HEK293 (cell line): ENCODE results near the gene KLHL8.

Experiments
- CTCF ChIA-PET: fragments of 350-600 bp; formaldehyde crosslinking; extraction: SDS; loops from one replicate; lab custom pipeline; 2021; ENCODE audit warnings: antibody characterized with exemption; lab: Yijun Ruan, JAX
- POLR2A ChIA-PET: fragments of 300-600 bp; formaldehyde crosslinking; extraction: SDS; loops from one replicate; lab custom pipeline; 2020; ENCODE audit warnings: antibody characterized with exemption, inconsistent platforms; lab: Yijun Ruan, JAX
- H3K27ac ChIP-seq: fragments of 200-500 bp; sonication (Bioruptor generic); 2 replicates; pipeline ENCODE4 v1.5.1; 2014; ENCODE audit warnings: low read depth, low read length, control low read depth, inconsistent platforms; ENCODE audit errors: extremely low read depth
- H3K36me3 ChIP-seq, 2 experiments: fragments of 200-500 bp in 1 of 2; sonication (Bioruptor generic) in 1 of 2; 1 replicate in 1 of 2; 2 replicates in 1 of 2; pipeline ENCODE4 v1.5.1; 2014 to 2017; ENCODE audit warnings: inconsistent platforms in 2 of 2, low read length in 2 of 2; ENCODE audit not compliant: control insufficient read depth in 2 of 2, insufficient read depth in 1 of 2
- H3K4me1 ChIP-seq: fragments of 200-500 bp; sonication (Bioruptor generic); 2 replicates; pipeline ENCODE4 v1.5.1; 2014; ENCODE audit warnings: mild to moderate bottlenecking, low read length, inconsistent platforms; ENCODE audit not compliant: control insufficient read depth, insufficient read depth
- H3K4me3 ChIP-seq: 2 replicates; pipeline ENCODE4 v1.5.1; 2011; ENCODE audit warnings: low read depth, mild to moderate bottlenecking, control low read depth, low read length, moderate library complexity
- H3K9me3 ChIP-seq: fragments of 200-500 bp; sonication (Bioruptor generic); 2 replicates; pipeline ENCODE4 v1.5.1; 2014; ENCODE audit warnings: low read depth, low read length, inconsistent platforms; ENCODE audit not compliant: control insufficient read depth, insufficient read depth
- CTCF ChIP-seq: fragments of 450-650 bp; formaldehyde crosslinking; IDR thresholded peaks from 2 replicates; pipeline ENCODE4 v1.5.1; 2016; ENCODE audit warnings: missing biosample characterization, missing genetic modification characterization
- GFI1B ChIP-seq: fragments of 450-650 bp; formaldehyde crosslinking; IDR thresholded peaks from 2 replicates; pipeline ENCODE4 v1.5.1; 2016; ENCODE audit warnings: missing biosample characterization, missing genetic modification characterization
- GLI4 ChIP-seq: fragments of 450-650 bp; formaldehyde crosslinking; IDR thresholded peaks from 2 replicates; pipeline ENCODE4 v1.5.1; 2016; ENCODE audit warnings: missing biosample characterization, missing genetic modification characterization
- MZF1 ChIP-seq: fragments of 450-650 bp; formaldehyde crosslinking; IDR thresholded peaks from 2 replicates; pipeline ENCODE4 v1.5.1; 2017; ENCODE audit warnings: missing biosample characterization, missing genetic modification characterization, borderline replicate concordance
- PRDM6 ChIP-seq: fragments of 450-650 bp; formaldehyde crosslinking; IDR thresholded peaks from 2 replicates; pipeline ENCODE4 v1.5.1; 2017; ENCODE audit warnings: missing biosample characterization, missing genetic modification characterization
- REST ChIP-seq: fragments of 450-650 bp; formaldehyde crosslinking; IDR thresholded peaks from 2 replicates; pipeline ENCODE4 v1.5.1; 2016; ENCODE audit warnings: missing biosample characterization, missing genetic modification characterization
- SALL2 ChIP-seq: fragments of 450-650 bp; formaldehyde crosslinking; IDR thresholded peaks from 2 replicates; pipeline ENCODE4 v1.5.0; 2017; ENCODE audit warnings: missing biosample characterization, mild to moderate bottlenecking, missing genetic modification characterization, borderline replicate concordance
- SP7 ChIP-seq: fragments of 450-650 bp; formaldehyde crosslinking; IDR thresholded peaks from 2 replicates; pipeline ENCODE4 v1.5.1; 2016; ENCODE audit warnings: missing biosample characterization, missing genetic modification characterization
- WT1 ChIP-seq: fragments of 450-650 bp; formaldehyde crosslinking; IDR thresholded peaks from 2 replicates; pipeline ENCODE4 v1.5.1; 2016; ENCODE audit warnings: missing biosample characterization, missing genetic modification characterization
- ZBTB10 ChIP-seq: fragments of 450-650 bp; formaldehyde crosslinking; IDR thresholded peaks from 2 replicates; pipeline ENCODE4 v1.5.1; 2016; ENCODE audit warnings: missing biosample characterization, missing genetic modification characterization
- ZBTB17 ChIP-seq: fragments of 450-650 bp; formaldehyde crosslinking; IDR thresholded peaks from 2 replicates; pipeline ENCODE4 v1.5.1; 2016; ENCODE audit warnings: missing biosample characterization, missing genetic modification characterization
- ZFHX2 ChIP-seq: fragments of 450-650 bp; formaldehyde crosslinking; conservative IDR thresholded peaks from 2 replicates; pipeline ENCODE4 v1.5.1; 2016; ENCODE audit warnings: missing biosample characterization, missing genetic modification characterization
- ZFP37 ChIP-seq: fragments of 450-650 bp; formaldehyde crosslinking; IDR thresholded peaks from 2 replicates; pipeline ENCODE4 v1.5.1; 2016; ENCODE audit warnings: missing biosample characterization, missing genetic modification characterization
- ZFP69B ChIP-seq: fragments of 450-650 bp; formaldehyde crosslinking; IDR thresholded peaks from 2 replicates; pipeline ENCODE4 v1.5.1; 2016; ENCODE audit warnings: missing biosample characterization, missing genetic modification characterization
- ZNF133 ChIP-seq: fragments of 450-650 bp; formaldehyde crosslinking; IDR thresholded peaks from 2 replicates; pipeline ENCODE4 v1.5.1; 2016; ENCODE audit warnings: missing biosample characterization, missing genetic modification characterization
- ZNF138 ChIP-seq: fragments of 450-650 bp; formaldehyde crosslinking; IDR thresholded peaks from 2 replicates; pipeline ENCODE4 v1.5.1; 2016; ENCODE audit warnings: missing biosample characterization, missing genetic modification characterization, borderline replicate concordance
- ZNF155 ChIP-seq: fragments of 450-650 bp; formaldehyde crosslinking; IDR thresholded peaks from 2 replicates; pipeline ENCODE4 v1.5.1; 2016; ENCODE audit warnings: missing biosample characterization, missing genetic modification characterization
- ZNF175 ChIP-seq: fragments of 450-650 bp; formaldehyde crosslinking; IDR thresholded peaks from 2 replicates; pipeline ENCODE4 v1.5.1; 2016; ENCODE audit warnings: missing biosample characterization, missing genetic modification characterization
- ZNF223 ChIP-seq: fragments of 450-650 bp; formaldehyde crosslinking; IDR thresholded peaks from 2 replicates; pipeline ENCODE4 v1.5.1; 2016; ENCODE audit warnings: missing biosample characterization, missing genetic modification characterization
- ZNF274 ChIP-seq, 2 experiments: fragments of 200-500 bp in 1 of 2; fragments of 450-650 bp in 1 of 2; sonication (Bioruptor generic) in 1 of 2; formaldehyde crosslinking in 1 of 2; IDR thresholded peaks; 2 replicates each; pipeline versions ENCODE4 v1.5.1 to v1.6.1; 2014 to 2016; ENCODE audit warnings: borderline replicate concordance in 1 of 2, inconsistent platforms in 1 of 2, low read length in 1 of 2, missing biosample characterization in 1 of 2, missing genetic modification characterization in 1 of 2
- ZNF324 ChIP-seq: fragments of 450-650 bp; formaldehyde crosslinking; IDR thresholded peaks from 2 replicates; pipeline ENCODE4 v1.5.1; 2016; ENCODE audit warnings: missing biosample characterization, missing genetic modification characterization
- ZNF548 ChIP-seq: fragments of 450-650 bp; formaldehyde crosslinking; IDR thresholded peaks from 2 replicates; pipeline ENCODE4 v1.5.1; 2016; ENCODE audit warnings: missing biosample characterization, missing genetic modification characterization
- ZNF596 ChIP-seq: fragments of 450-650 bp; IDR thresholded peaks from 2 replicates; pipeline ENCODE4 v1.5.0; 2018; ENCODE audit warnings: missing biosample characterization, mild to moderate bottlenecking, missing genetic modification characterization, moderate library complexity
- ZNF664 ChIP-seq: fragments of 450-650 bp; formaldehyde crosslinking; IDR thresholded peaks from 2 replicates; pipeline ENCODE4 v1.5.1; 2016; ENCODE audit warnings: missing biosample characterization, missing genetic modification characterization
- ZNF776 ChIP-seq: fragments of 450-650 bp; formaldehyde crosslinking; IDR thresholded peaks from 2 replicates; pipeline ENCODE4 v1.5.0; 2017; ENCODE audit warnings: missing biosample characterization, missing genetic modification characterization, borderline replicate concordance
- ZNF792 ChIP-seq: fragments of 450-650 bp; formaldehyde crosslinking; IDR thresholded peaks from 2 replicates; pipeline ENCODE4 v1.5.1; 2016; ENCODE audit warnings: missing biosample characterization, missing genetic modification characterization

The KLHL8 gene

GRCh38 chr4:87209696-87210095, 10.7 kb downstream of the KLHL8 start (continued):
- TF ChIP-seq PRDM6 (tag by site-specific recombination) = no peak
- no peak for TF ChIP-seq ZNF274 (IDR thresholded peaks at IDR 0.05; ENCODE audit: low read length)
- no peak for TF ChIP-seq ZNF274 (tag by site-specific recombination; IDR thresholded peaks at IDR 0.05; ENCODE audit: borderline replicate concordance)
- no peak for TF ChIP-seq ZNF792 (tag by site-specific recombination)
- TF ChIP-seq ZNF776 = no peak
- TF ChIP-seq ZFP69B (tag by site-specific recombination) = no peak
- TF ChIP-seq ZNF324 = no peak
- TF ChIP-seq ZNF664 (tag by site-specific recombination) = no peak
- no peak for TF ChIP-seq ZFP37 (tag by site-specific recombination)

GRCh38 chr4:87209182-87209581, 11.2 kb downstream of the KLHL8 start:
- H3K36me3 ChIP-seq = no peaks in the 10 kb centered on the region
- peaks cover 2% of the 10 kb centered on the region; the same call in 1 of the 2 replicates for H3K4me1 ChIP-seq
- H3K27ac ChIP-seq = no peak overlapping the region
- ChIA-PET POLR2A (no interaction called here), CTCF (no interaction called here)
- TF ChIP-seq ZNF223 (tag by site-specific recombination) = no peak
- no peak for TF ChIP-seq ZNF596 (tag by site-specific recombination)
- TF ChIP-seq WT1 (tag by site-specific recombination) = no peak
- TF ChIP-seq GFI1B = no peak
- TF ChIP-seq CTCF (tag by site-specific recombination) = no peak
- no peak for TF ChIP-seq ZBTB17
- no peak for TF ChIP-seq GLI4
- no peak for TF ChIP-seq ZNF548
- no peak for TF ChIP-seq MZF1 (tag by site-specific recombination)
- no peak for TF ChIP-seq ZFHX2 (tag by site-specific recombination)
- TF ChIP-seq ZNF138 (tag by site-specific recombination) = no peak
- H3K4me3 ChIP-seq = no peak overlapping the region
- H3K9me3 ChIP-seq = no peaks in the 10 kb centered on the region

GRCh38 chr4:87204559-87204958, 15.9 kb downstream of the KLHL8 start:
- Histone ChIP-seq H3K9me3 (no peaks in the 10 kb centered on the region), H3K4me1 (no peaks in the 10 kb centered on the region), H3K27ac (no peak overlapping the region), H3K36me3 (no peaks in the 10 kb centered on the region), H3K4me3 (no peak overlapping the region)
- CTCF ChIA-PET = no interaction called here
- POLR2A ChIA-PET = interaction anchor here (0.7 kb wide), 1 partner anchor 610 kb away, joined by 3 read pairs; no protein-coding TSS in a partner anchor
- TF ChIP-seq ZBTB10 (tag by site-specific recombination) = no peak
- no peak for TF ChIP-seq REST (tag by site-specific recombination)
- no peak for TF ChIP-seq ZNF155 (tag by site-specific recombination)
- TF ChIP-seq SP7 (tag by site-specific recombination) = no peak
- TF ChIP-seq ZNF133 = no peak
- no peak for TF ChIP-seq SALL2 (tag by site-specific recombination)
- TF ChIP-seq ZNF175 (tag by site-specific recombination) = no peak
